GM21381 (cell line): ENCODE measurements around the gene PML.

Experiments
- ATAC-seq: cut with Tn5 transposase; IDR thresholded peaks from one replicate; pipeline ENCODE4 v1.9.1; 2021; ENCODE audit warnings: mild to moderate bottlenecking, moderate library complexity; ENCODE audit not compliant: unreplicated experiment

Gene PML

GRCh38 chr15:74006774-74007639 lies 12.5 kb downstream of the PML start:
- no peak for ATAC-seq

GRCh38 chr15:74007820-74008371 lies 13.4 kb downstream of the PML start:
- no peak for ATAC-seq

GRCh38 chr15:74008901-74009300 lies 14.4 kb downstream of the PML start:
- no peak for ATAC-seq

- ATAC-seq = no peak
Measured at GRCh38 chr15:74010929-74011540, 16.5 kb downstream of the PML start.

GRCh38 chr15:74011610-74012009 lies 17.1 kb downstream of the PML start:
- no peak for ATAC-seq

GRCh38 chr15:74013374-74013894 lies 18.9 kb downstream of the PML start:
- ATAC-seq = no peak

GRCh38 chr15:74019734-74020133 lies 25.2 kb downstream of the PML start:
- no peak for ATAC-seq

- ATAC-seq = no peak
Measured at GRCh38 chr15:74022706-74023470, 28.4 kb downstream of the PML start.

- no peak for ATAC-seq
Measured at GRCh38 chr15:74024687-74025086, 30.2 kb downstream of the PML start.

GRCh38 chr15:74025436-74025835 lies 30.9 kb downstream of the PML start:
- no peak for ATAC-seq

- ATAC-seq = no peak
Measured at GRCh38 chr15:74027688-74028087, 33.2 kb downstream of the PML start.

GRCh38 chr15:74028646-74029045 lies 34.1 kb downstream of the PML start:
- ATAC-seq = no peak

- no peak for ATAC-seq
Measured at GRCh38 chr15:74032046-74032445, 37.5 kb downstream of the PML start.

GRCh38 chr15:74032606-74033561 lies 38.4 kb downstream of the PML start:
- ATAC-seq = no peak

- ATAC-seq = no peak
Measured at GRCh38 chr15:74034206-74034755, 39.8 kb downstream of the PML start.

GRCh38 chr15:74035121-74036017 lies 40.9 kb downstream of the PML start:
- no peak for ATAC-seq

GRCh38 chr15:74036271-74037170 lies 42.0 kb downstream of the PML start:
- no peak for ATAC-seq
